NCI-H774 (cell line): ENCODE results near the gene SRSF1.
"Not testable (repeated sequence)": the region's sequence is repeated elsewhere in the genome, so short reads cannot be mapped to it uniquely, and the experiment has no call there.

Source experiments
- DNase-seq: peaks from one replicate; lab custom pipeline; 2025; lab: John Stamatoyannopoulos, UW

The SRSF1 gene

DNA sequence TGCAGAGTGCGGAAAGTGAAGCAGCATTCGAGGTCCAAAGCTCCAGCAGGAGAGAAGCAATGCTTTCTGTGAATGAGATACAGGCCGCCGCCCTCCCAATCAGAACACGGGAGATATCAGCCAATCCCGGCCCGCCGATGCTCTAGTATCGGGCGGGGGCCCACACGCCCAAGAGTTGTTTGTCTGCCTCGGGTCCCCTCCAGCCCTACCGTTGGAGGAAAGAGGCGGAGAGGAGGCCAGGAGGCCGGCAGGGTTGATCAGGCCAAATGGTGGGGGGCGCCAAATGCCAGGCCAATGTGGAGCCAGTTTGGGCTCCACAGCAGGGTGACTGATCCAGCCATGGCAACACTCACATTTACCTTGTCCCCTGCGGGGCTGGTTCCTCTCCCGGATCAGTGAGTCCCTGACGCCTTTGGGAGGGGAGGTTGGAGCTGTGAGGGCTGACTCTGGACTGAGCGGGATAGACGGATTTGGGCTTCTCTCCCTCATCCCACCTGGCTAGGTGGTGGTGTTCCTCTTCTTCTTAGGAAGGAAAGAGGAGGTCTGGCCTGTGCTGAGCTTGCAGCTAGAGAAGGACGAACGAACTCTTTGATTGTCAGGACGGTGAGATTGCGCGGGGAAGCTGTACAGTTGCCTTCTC is 41.4 kb downstream of the SRSF1 start:
- no peak for DNase-seq

DNA sequence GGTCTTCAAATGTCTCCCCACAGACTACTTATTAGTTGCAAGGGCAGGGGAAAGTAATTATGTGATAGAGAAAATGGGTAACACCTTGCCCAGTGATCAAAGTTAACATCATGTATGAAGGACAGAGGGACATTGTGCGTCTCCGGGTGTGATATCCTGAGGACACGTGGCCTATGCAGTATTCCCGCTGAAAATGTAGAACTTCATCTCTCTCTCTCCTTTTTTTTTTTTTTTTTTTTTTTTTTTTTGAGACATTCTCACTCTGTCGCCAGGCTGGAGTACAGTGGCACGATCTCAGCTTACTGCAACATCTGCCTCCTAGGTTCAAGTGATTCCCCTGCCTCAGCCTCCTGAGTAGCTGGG is 43.9 kb downstream of the SRSF1 start:
- DNase-seq = no peak

DNA sequence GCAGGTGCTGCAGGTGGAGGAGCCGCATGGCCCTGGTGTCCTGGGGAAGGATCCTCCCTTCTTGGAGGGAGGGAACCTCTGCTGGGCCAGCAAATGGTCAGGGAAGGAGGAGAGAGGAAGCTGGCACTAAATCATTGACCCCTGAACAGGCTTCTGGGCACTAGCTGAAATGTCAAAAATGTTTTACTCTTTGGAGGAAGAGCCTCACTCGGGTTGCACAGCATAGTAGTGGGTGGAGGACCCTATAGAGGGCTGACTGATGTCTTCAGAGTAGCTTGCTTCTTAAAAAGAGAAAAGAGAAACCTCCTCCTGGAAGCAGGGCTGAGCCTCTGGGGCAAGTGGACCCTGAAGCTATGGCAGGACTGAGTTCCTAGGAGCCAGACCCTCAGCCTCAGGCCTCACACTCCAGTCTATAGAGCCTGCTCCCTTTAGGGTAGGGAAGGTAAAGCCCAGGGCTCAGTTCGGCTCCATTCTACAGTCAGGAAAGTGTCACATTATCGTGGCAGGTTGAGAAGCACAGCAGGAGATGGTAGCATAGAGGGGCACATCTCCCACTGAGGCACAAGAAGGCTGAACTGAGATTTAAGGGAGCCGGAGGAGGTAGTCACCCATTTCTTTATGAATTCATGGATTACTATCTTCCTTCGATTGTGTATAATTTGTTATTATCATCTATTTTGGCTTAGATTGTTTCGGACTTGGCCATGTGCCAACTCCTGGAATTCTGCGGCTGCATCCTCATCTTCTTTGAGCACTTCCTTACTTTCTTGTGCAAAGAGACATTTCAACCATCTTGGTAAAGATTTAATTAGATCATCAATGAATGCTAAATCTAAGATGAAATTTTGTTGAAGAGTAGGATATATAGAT is 44.5 kb downstream of the SRSF1 start:
- no peak for DNase-seq

DNA sequence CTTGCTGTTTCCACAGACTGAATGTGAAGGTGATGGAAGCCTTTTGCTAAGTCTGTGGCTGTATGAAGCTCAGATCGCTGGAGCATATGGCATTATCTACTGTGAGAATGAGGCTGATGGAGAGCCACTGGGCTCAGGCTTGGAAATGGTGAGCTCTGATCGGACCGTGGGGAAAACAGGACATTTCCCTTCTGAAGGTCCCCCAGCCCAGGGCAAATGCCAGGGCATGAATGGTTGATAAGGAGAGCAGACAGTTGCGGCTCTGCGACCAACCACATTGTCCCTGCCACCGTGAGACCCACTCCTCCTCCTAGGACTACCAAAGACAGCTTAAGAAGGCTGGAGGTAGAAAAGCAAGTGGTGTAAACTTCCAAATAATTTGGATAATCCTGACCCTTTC is 47.1 kb downstream of the SRSF1 start:
- DNase-seq = no peak

DNA sequence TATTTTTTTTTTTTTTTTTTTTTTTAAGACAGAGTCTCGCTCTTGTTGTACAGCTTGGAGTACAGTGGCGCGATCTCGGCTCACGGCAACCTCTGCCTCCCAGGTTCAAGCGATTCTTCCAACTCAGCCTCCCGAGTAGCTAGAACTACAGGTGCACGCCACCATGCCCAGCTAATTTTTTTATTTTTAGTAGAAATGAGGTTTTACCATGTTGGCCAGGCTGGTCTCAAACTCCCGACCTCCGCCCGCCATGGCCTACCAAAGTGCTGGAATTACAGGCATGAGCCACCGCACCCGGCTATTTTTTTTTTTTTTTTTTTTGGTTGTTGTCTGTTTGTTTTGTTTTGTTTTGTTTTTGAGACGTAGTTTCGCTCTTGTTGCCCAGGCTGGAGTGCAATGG is 48.7 kb downstream of the SRSF1 start:
- not testable (repeated sequence) for DNase-seq

DNA sequence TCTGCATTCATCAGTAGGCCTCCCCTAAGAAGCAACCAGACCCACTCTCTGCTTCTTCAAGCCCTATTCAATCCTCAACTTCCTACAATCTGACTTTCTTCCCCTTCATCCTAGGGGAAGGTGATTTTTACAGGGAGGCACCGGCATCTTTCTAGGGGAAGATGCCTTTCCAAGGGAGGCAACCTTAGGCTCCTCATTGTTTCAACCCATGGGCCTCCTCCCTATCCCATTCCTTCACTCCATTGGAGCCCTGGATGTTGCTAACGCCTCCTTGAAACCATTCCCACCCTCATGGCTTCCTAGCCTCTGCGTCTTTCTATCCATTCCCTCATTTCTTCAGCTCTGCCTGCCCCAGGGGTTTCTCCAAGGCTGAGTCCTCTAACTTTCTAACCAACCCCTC is 49.2 kb downstream of the SRSF1 start:
- no peak for DNase-seq

DNA sequence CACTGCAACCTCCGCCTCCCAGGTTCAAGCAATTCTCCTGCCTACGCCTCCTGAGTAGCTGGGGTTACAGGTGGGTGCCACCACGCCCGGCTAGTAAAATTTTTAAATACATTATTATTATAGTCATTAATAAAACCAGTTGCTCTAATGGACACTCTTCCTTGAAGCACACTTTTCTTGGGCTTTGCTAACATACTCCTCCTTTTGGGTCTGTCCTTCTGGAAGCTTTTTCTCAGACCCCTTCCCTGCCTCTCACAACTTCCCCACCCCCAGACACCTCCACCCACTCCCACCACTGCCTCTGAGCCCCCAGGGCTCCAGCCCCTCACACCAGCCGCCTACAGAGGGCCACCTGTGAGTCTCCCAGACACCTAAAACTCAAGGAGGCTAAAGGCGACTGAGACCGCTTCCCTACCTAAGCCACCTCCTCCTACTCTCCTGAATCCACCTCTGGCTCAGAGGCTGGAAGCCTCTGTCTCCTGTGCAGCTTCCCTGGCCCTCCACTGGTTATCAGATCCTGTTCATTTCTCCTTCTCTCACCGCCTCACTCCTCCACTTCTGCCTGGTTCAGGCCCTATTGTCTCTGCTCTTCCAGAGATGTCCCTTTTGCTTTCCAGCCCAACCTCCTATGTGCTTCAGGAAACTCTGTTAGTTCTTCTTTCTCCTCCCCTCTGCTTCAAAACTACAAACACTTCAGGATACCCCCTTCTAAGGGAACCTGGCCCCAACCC is 49.8 kb downstream of the SRSF1 start:
- DNase-seq = no peak

DNA sequence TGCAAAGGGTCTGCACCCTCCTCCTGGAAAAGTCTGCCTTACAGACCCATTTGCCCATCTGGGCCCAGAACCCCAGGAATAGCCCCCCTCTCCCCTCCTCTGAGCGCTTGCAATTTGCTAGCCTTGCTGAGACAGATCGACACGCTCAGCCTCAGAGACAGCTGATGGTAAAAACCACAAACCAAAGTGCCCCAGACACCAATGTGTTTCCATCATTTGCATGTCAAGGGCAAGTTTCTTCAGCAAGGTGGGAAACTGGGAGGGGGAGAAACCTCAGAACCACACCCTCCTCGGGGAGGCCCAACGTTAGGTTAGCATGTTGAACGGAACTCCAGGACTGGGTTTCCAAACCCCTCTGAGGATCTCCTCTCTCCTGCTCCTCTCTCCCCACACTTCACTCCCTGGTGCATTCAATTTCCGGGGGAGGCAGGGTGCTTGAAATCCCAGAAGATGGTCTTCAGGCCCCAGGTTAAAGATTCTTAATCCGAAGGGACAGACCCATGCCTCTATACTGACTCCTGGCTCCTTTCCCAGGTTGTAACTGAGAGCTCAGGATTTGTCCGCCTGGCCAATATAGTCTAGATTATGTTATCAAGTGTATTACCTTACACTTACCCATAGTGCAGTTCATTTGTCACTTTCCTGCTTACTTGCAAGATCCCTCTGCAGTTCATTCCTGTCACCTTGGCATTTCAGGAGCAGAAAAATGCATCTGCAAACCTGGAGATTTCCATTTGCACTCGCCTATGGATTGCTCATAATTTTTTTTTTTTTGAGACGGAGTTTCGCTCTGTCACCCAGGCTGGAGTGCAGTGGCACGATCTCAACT is 50.5 kb downstream of the SRSF1 start:
- no peak for DNase-seq

DNA sequence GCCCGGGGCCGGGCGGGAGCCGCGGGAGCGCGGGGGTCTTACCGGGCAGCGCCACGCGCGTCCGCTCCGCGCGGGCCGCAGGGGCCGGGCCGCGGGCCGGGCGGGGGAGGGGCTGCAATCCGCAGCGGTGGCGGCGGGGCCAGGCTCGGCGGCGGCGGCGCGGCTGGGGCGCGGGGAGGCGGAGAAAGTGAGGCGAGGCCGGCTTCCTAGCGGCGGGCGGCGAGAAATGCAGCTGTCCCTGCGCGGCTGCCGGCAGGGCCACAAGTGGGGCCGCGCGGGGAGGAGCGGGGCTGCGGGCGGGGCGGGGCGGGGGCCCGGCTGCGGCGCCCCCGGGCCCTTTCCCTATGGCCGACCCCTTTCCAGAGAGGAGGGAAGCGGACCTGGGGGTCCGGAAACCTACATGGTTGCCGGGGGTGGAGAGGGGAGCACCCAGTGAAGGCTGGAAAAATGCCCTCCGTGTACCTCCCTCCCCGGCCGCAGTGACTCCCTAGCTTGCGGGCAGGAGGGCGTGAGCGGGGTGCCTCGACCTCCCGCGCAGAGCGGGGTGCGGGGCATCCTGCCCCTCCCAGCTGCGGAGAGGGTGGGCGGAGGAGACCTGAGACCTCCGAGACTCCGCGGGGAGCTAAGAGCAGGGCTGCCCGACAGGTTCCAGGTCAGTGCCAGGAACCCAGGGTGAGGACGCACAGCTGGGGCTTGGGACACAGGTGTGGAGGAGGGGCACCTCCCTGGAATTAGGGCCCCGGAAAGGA is 51.7 kb downstream of the SRSF1 start, which contains the start of gene CUEDC1:
CUEDC1 (minus strand) TSS at position 230 of the 749 bp plus-strand sequence. CDS start 69,848 bp downstream, outside the sequence.
- peak; percentile 49 for DNase-seq

DNA sequence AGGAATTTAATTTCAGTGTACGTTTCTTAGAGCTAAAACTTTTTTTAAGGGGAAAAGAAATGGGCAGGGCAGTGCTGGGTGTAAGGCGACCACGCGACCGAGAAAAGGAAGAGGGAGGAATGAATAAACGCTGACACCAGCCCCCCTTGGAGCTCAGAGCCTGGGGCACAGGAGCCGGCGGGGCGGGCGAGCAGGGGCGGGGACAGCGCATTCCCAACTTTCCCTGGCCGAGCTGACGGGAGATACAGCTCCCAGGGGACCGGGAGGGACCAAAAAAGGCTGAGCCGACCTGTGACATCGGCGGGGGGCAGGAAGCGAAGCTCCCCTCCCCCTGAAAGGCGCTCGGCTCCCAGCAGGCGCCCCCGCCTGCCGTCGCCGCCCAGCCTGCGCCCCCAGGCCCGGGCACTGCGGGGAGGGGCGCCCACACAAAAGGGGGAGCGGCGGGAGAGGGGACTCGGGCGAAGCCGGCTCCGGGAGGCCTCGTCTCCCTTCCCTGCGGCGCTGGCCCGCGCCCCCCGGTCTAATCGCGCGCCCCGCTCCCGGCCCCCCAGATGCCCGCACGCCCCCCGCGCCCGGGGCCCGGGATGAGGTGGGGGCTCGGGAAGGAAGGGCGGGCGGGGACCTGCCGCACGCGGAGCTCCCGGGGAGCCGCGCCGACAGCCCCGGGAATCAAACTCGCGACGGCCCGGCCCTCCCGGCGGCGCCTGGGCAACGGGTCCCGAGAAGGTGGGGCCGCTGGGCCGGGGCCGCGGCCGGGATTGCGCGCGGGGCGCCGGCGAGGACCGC is 52.5 kb downstream of the SRSF1 start:
- no peak for DNase-seq

DNA sequence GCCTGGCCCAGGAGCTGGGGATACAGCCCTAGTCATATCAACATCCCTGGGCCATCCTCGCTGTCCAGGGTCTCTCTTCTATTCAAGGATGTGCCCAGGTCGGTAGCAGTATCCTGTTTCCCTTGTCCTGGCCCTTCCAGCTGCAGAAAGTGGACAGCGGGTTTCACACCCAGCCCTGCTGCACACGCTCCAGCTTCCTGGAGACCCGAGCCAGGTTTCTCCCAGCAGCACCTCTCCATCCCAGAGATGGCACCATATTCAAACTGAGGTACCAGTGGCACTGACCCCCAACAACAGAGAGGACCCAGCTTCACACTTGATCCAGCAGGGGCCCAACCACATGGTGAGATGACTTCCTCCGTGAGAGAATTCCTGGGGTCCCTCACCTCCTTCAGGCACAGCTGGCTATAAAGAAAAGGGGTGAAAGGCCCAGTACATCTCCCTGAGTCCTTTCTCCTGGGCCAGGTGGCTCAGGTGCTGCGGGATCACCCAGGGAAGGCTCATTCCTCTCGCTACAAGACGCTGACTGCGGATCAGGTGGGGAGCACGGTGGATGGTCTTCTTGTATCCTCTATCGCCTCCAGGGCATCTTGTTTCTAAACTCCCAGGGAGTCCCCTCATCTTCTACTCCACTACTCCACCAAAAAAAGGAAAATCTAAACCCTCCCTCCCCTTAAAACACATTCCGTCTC is 53.2 kb downstream of the SRSF1 start:
- no peak for DNase-seq
